Activated T-cell treated with anti-CD3 and anti-CD28 coated beads, Interleukin-2, amount 50 U/mL, for 4 hours (primary cell): ENCODE measurements around the gene SYNE2. TPM values are rescaled to one million over a fixed set of nuclear protein-coding genes. Genes with fewer than 3 reads are reported as not detected.
"Not testable (repeated sequence)": the region's sequence is repeated elsewhere in the genome, so short reads cannot be mapped to it uniquely, and the experiment has no call there.

ENCODE experiments used
- ATAC-seq, 2 donors: fragments of 200-7000 bp; cut with Tn5 transposase; one replicate each; pipeline ENCODE4 v1.10.0; 2021
- DNase-seq: peaks from one replicate; pipeline ENCODE4 v3.0.0-alpha.2; 2020
- H3K27me3 Mint-ChIP-seq: one replicate; pipeline ENCODE4 v1.8.0; 2021; ENCODE audit warnings: low read depth, mixed read lengths
- H3K36me3 Mint-ChIP-seq: one replicate; pipeline ENCODE4 v1.8.0; 2022; ENCODE audit warnings: mixed read lengths; ENCODE audit not compliant: insufficient read depth
- H3K4me1 Mint-ChIP-seq: one replicate; pipeline ENCODE4 v1.8.0; 2021; ENCODE audit warnings: low read depth, mixed read lengths
- H3K4me3 Mint-ChIP-seq: one replicate; pipeline ENCODE4 v1.8.0; 2021; ENCODE audit warnings: mild to moderate bottlenecking, moderate library complexity, mixed read lengths
- H3K9me3 Mint-ChIP-seq: one replicate; pipeline ENCODE4 v1.8.0; 2021; ENCODE audit warnings: mixed read lengths
- total RNA-seq, 3 donors: library from RNA; stranded (reverse); gene quantifications; one replicate each; pipeline ENCODE4 v1.2.1, GENCODE V29; 2021

SYNE2 gene
- total RNA-seq, 3 donors from 2014 or later, result 6.9 to 11.5 (median 8.6) TPM

DNA sequence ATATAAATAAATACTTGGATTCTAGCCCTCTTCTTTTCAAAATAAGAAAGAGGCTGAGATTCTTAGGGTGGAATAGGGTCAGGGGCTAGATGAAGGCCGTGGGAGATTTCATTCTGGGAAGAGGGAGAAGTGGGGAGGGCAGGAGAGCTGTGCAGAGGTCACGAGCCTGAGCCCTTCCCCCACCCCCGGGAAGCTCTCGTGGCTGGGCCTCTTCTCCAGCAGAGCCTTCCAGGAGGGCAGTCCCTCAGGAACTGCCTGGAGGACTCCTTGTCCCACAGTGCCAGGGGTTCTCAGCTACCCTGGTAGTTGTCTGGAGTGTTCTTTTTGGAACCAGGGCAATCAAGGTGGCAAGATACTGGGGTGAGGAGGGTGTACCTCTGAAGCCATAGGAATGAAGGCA is 347.4 kb downstream of the SYNE2 start:
- Mint-ChIP-seq H3K27me3 (no peaks in the 10 kb centered on the region), H3K4me3 (no peak overlapping the region), H3K36me3 (peaks cover 10% of the 10 kb centered on the region), H3K4me1 (peaks cover 21% of the 10 kb centered on the region), H3K9me3 (no peaks in the 10 kb centered on the region)
- DNase-seq (no peak), ATAC-seq (no peak)

DNA sequence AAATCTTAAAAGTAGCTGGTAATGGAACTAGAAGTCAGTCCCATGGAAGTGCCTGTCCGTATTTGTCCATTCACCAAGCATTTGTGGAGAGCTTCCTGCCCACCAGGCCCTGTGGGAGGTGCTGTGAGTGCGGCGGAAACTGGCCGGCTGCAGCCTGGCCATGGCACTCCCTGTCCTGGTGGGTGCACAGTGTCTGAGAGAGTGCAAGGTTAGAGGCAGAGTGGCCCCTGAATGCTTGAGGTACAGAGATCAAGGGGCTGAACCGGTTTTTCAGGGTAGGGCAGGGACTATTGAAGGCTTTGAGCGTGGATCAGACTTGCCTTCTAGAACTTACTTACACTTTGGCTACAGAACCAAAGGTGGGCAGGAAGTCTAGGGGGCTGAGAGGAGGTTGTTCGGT is 348.5 kb downstream of the SYNE2 start:
- H3K4me1 Mint-ChIP-seq, result peaks cover 11% of the 10 kb centered on the region
- H3K36me3 Mint-ChIP-seq, result peaks cover 15% of the 10 kb centered on the region
- ATAC-seq, result no peak
- no peaks in the 10 kb centered on the region for H3K27me3 Mint-ChIP-seq
- DNase-seq, result no peak
- H3K4me3 Mint-ChIP-seq, result no peak overlapping the region
- H3K9me3 Mint-ChIP-seq, result no peaks in the 10 kb centered on the region

DNA sequence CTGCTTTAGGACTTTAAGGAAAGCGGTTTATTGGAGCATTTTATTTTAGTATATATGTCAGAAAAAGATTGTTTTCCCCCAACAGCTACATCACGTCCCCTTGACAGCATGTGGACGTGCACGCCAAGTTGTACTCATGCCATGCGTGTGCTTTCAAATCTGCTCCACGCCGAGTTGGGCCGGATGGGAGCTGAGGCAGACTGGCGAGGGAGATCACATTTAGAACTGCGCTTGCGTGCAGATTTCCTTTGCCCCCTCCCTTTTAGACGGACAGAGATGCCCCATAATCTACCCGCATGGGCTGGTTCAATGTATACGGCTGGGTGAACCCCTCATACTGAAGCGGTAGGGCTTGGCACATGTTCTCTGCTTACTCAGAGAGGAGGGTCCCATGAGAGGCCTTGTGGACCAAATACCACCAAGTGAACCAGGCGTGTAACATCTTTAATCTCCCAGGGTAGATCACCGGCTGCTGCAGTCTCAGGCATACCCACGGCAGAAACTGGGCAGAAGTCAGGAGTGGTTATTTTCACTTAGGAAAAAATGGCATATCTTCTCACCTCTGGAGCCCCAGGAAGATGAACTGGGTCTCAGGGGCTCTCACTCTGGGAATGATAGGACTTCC is 349.2 kb downstream of the SYNE2 start:
- peaks cover 7% of the 10 kb centered on the region for H3K4me1 Mint-ChIP-seq
- no peaks in the 10 kb centered on the region for H3K9me3 Mint-ChIP-seq
- H3K4me3 Mint-ChIP-seq, result no peak overlapping the region
- ATAC-seq, result no peak
- peaks cover 14% of the 10 kb centered on the region for H3K36me3 Mint-ChIP-seq
- DNase-seq, result no peak
- no peaks in the 10 kb centered on the region for H3K27me3 Mint-ChIP-seq

DNA sequence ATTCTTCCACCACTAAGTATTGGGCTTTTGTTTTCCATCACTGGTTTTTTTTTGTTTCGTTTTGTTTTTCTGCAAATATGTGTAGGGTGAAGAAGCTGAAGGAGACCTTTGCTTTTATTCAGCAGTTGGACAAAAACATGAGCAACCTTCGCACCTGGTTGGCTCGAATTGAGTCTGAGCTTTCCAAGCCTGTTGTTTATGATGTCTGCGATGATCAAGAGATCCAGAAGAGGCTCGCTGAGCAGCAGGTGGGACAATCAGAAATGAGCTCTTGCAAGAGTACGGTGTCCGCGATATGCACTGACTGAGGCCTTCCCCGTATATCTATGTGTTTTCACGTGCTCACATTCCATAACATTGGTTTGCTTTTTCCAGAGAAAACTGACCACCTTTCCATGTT is 349.9 kb downstream of the SYNE2 start:
- H3K4me1 Mint-ChIP-seq, result peaks cover 4% of the 10 kb centered on the region
- no peaks in the 10 kb centered on the region for H3K9me3 Mint-ChIP-seq
- H3K4me3 Mint-ChIP-seq, result no peak overlapping the region
- H3K27me3 Mint-ChIP-seq, result no peaks in the 10 kb centered on the region
- H3K36me3 Mint-ChIP-seq, result peaks cover 14% of the 10 kb centered on the region
- DNase-seq (no peak), ATAC-seq (no peak)

DNA sequence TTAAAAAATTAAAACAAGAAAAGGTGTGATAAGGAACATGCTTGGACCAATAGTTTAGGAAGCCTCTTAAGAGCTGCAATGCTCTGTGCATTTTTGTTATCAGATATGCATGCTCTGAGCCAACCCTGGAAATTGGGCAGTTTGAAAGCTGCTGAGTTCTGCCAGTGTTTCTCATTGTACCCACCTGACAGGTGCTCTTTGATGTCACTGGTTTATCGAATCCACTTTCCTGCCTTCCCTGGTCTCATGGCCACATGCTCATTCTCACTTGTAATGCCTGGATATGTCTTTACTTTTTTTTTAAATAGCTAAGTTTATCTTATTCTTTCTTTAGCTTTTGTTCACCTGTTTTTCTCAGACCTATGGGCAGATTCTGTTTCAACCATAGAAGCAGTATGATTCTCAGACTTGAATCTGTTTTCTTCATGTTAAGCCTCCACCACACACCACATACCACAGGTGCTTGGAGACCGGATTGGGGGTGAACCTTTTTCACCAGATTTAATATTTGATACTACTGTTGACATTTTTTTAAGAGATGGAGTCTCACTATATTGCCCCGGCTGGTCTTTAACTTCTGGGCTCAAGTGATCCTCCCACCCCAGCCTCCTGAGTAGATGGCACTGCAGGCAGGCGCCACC is 350.7 kb downstream of the SYNE2 start:
- peaks cover 19% of the 10 kb centered on the region for H3K36me3 Mint-ChIP-seq
- no peaks in the 10 kb centered on the region for H3K9me3 Mint-ChIP-seq
- H3K27me3 Mint-ChIP-seq, result no peaks in the 10 kb centered on the region
- no peak for DNase-seq
- peaks cover 4% of the 10 kb centered on the region for H3K4me1 Mint-ChIP-seq
- H3K4me3 Mint-ChIP-seq, result no peak overlapping the region
- no peak for ATAC-seq

DNA sequence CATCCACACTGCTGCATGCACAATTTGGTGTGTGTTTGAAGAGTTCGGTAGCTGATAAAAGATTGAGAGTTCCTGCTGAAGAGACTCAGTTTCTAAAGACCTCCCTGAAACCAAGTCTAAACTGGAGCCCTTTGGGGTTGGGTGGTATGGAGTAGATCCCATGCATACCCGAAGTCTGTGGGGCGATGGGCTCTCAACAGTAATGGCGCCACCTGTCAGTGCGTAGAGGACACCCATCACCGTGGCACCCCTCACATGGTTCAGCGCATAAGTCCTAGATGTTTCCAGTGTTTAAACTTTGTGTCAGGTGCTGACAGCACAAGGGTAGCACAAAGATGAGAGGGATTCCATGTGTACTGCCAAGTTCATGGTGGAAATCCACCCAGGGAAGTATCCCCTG is 355.5 kb downstream of the SYNE2 start:
- H3K36me3 Mint-ChIP-seq, result peaks cover 43% of the 10 kb centered on the region
- no peak for ATAC-seq
- H3K4me3 Mint-ChIP-seq, result no peak overlapping the region
- DNase-seq, result no peak
- no peaks in the 10 kb centered on the region for H3K9me3 Mint-ChIP-seq
- no peaks in the 10 kb centered on the region for H3K27me3 Mint-ChIP-seq
- H3K4me1 Mint-ChIP-seq, result peaks cover under 1% of the 10 kb centered on the region

DNA sequence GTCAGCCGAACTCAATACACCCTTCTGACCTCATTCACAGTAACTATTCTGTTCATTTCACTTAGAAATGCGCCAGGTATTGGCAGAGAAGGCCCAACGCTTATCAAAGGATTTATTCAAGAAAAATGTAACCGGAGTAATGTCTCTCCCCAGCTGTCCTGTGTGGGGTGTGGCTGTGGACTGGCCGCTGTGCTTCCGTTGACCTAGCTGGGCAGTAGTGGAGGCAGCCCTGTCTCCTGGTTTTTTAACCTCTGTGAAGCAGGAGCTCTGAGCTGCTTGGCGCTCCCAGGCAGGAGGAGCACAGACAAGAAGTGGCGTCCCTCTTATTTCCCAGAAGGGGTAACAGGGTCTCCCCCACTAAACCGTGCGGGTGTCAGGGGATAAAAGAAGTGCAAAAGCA is 356.2 kb downstream of the SYNE2 start:
- DNase-seq (no peak), ATAC-seq (no peak)
- Mint-ChIP-seq H3K4me1 (no peaks in the 10 kb centered on the region), H3K27me3 (no peaks in the 10 kb centered on the region), H3K9me3 (no peaks in the 10 kb centered on the region), H3K36me3 (peaks cover 42% of the 10 kb centered on the region), H3K4me3 (no peak overlapping the region)

DNA sequence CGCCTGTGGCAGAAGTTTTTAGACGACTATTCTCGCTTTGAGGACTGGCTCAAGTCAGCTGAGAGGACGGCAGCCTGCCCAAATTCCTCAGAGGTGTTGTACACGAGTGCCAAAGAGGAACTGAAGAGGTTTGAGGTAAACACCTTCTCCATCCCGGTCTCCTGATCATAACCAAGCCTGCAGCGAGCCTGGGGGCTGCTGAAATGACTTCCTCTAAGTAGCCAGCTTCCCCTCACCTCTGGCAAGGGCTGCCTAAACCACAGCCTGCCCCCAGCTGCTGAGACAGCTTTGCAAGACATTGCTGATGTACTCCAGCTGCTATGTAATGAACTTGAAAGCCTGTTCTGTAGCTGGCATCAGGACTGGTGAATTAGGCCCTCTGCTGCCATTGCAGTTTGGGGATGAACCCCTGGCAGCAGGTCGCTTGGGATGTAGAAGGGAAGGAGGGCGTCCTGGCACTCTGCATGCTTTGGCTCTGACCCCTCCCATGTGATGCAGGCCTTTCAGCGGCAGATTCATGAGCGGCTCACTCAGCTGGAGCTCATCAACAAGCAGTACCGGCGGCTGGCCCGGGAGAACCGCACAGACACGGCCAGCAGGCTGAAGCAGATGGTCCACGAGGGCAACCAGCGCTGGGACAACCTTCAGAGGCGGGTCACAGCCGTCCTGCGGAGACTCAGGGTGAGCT is 356.8 kb downstream of the SYNE2 start:
- DNase-seq, result no peak
- Mint-ChIP-seq H3K4me3 (no peak overlapping the region), H3K27me3 (no peaks in the 10 kb centered on the region), H3K36me3 (peaks cover 42% of the 10 kb centered on the region), H3K9me3 (no peaks in the 10 kb centered on the region), H3K4me1 (no peaks in the 10 kb centered on the region)
- ATAC-seq, result no peak

DNA sequence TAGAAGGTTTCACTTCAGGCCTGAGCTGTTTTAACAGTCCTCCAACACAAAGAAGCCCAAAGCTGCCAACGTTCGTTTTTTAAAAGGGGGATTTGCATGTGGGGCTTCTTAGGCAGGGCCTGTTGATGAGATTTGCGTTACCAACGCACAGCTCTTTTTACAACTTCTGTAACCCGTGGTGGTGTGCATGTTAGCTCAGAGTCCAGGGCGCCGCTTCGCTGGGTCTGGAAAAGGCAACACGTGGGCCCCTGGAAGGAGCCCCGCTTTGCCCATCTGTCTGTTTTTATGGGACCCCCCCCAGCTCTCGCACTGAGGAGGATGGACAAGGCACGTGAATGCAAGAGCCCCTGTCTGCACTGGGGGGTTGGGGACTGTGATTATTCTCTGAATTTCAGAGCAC is 357.4 kb downstream of the SYNE2 start:
- no peak for ATAC-seq
- DNase-seq, result no peak
- Mint-ChIP-seq H3K4me3 (no peak overlapping the region), H3K36me3 (peaks cover 42% of the 10 kb centered on the region), H3K27me3 (no peaks in the 10 kb centered on the region), H3K4me1 (no peaks in the 10 kb centered on the region), H3K9me3 (no peaks in the 10 kb centered on the region)

DNA sequence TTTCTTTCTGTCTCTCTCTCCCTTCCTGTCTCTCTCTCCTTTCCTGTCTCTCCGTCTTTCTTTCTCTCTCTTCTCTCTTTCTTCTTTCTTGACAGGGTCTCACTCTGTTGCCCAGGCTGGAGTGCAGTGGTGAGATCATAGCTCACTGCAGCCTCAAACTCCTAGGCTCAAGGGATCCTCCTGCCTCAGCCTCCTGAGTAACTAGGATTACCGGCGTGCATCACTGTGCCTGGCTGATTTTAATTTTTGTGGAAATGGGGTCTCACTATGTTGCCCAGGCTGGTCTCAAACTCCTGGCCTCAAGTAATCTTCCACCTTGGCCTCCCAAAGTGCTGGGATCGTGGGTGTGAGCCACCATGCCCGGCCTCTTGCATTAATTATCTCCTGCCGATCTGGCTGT is 358.1 kb downstream of the SYNE2 start:
- H3K36me3 Mint-ChIP-seq, result peaks cover 44% of the 10 kb centered on the region
- not testable (repeated sequence) for ATAC-seq

DNA sequence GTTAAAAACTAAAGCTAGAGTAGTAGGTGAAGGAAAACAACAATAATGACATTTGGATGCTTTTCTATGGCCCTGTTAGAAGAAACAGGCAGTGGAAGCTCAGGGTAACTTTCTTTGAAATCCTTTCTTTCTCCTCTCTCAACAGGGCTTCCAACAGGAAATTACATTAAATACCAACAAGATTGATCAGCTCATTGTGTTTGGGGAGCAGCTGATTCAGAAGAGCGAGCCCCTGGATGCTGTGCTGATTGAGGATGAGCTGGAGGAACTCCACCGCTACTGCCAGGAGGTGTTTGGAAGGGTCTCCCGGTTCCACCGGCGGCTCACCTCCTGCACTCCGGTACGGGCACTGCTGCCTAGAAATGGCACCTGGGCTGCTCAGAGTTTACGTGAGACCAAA is 359.9 kb downstream of the SYNE2 start:
- H3K4me1 Mint-ChIP-seq, result no peaks in the 10 kb centered on the region
- H3K36me3 Mint-ChIP-seq, result peaks cover 46% of the 10 kb centered on the region
- no peaks in the 10 kb centered on the region for H3K9me3 Mint-ChIP-seq
- H3K4me3 Mint-ChIP-seq, result no peak overlapping the region
- no peak for DNase-seq
- no peaks in the 10 kb centered on the region for H3K27me3 Mint-ChIP-seq
- ATAC-seq, result no peak

More for the DNA sequence above, 358.1 kb downstream of the SYNE2 start:
- DNase-seq, H3K27me3 Mint-ChIP-seq, H3K9me3 Mint-ChIP-seq, H3K4me1 Mint-ChIP-seq, H3K4me3 Mint-ChIP-seq: not testable (repeated sequence)

DNA sequence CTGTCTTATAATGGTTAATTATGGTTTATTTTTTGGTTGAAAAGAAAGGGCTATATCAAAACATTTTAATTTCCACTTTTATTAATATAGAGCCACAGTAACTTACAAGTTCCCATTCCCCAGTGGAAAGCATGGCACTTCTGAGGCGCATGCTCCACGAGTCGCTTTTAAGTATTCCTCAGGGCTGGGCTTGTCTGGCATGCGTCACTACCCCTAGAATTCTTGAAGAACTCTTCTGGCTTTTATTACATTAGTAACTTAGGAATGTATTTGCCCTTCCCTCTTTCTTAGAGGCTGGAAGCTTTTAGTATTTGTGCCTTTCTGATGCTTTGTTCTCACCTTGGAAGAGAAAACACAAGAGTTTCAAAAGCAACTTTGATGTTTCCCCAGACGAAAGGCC is 360.3 kb downstream of the SYNE2 start:
- H3K36me3 Mint-ChIP-seq, result peaks cover 47% of the 10 kb centered on the region

DNA sequence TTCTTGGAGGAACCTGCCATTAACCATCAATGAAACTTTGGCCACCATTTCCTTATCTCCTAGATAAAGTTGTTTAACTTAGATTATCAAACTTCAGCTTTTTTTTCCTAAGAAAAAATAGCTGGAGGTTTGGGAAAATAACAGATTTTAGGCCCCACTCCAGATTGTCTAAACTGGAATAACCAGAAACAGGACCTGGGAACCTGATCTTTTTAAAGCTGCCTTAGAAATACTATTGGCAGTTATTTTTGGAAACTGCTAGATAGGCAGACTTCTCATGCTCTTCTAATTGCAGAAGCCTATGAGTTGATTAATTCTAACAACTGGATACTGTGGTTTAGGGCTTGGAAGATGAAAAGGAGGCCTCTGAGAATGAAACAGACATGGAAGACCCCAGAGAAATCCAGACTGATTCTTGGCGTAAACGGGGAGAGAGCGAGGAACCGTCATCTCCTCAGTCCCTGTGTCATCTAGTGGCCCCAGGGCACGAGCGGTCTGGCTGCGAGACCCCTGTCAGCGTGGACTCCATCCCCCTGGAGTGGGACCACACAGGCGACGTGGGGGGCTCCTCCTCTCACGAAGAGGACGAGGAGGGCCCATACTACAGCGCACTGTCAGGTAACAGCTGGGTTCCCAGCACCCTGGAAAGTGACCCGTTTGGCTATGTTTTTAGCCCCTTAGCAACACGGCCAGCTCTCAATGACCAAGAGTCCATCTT is 361.2 kb downstream of the SYNE2 start:
- DNase-seq (no peak), ATAC-seq (no peak)
- H3K27me3 Mint-ChIP-seq, result no peaks in the 10 kb centered on the region
- peaks cover 51% of the 10 kb centered on the region for H3K36me3 Mint-ChIP-seq
- no peaks in the 10 kb centered on the region for H3K4me1 Mint-ChIP-seq
- no peaks in the 10 kb centered on the region for H3K9me3 Mint-ChIP-seq
- H3K4me3 Mint-ChIP-seq, result no peak overlapping the region

More for the DNA sequence above, 360.3 kb downstream of the SYNE2 start:
- no peaks in the 10 kb centered on the region for H3K27me3 Mint-ChIP-seq
- DNase-seq, result no peak
- ATAC-seq, result no peak
- H3K4me3 Mint-ChIP-seq, result no peak overlapping the region
- H3K4me1 Mint-ChIP-seq, result no peaks in the 10 kb centered on the region
- no peaks in the 10 kb centered on the region for H3K9me3 Mint-ChIP-seq

DNA sequence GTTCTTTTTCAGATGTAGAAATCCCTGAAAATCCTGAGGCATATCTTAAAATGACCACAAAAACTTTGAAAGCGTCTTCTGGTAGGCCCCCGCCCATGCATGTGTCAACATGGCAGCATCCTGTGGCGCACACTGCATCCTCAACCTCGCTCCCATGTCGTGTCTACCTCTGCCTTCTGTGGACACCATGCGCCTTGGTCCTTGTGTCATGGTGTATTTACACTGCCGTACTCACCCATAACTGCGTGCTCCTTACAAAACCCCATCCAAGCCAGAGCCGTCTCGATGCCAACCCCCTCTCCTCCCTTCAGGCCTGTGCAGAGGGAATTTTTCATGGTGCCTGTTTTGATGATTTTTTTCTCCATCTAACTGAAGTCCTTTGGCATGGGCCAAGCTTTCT is 362.5 kb downstream of the SYNE2 start:
- Mint-ChIP-seq H3K4me3 (no peak overlapping the region), H3K4me1 (no peaks in the 10 kb centered on the region), H3K36me3 (peaks cover 44% of the 10 kb centered on the region), H3K9me3 (no peaks in the 10 kb centered on the region), H3K27me3 (no peaks in the 10 kb centered on the region)
- ATAC-seq (no peak), DNase-seq (no peak)
